SU-DHL-6 (cell line): Measurements from ENCODE around the gene SSRP1.

ENCODE experiments used
- CTCF ChIP-seq: fragments of 200-600 bp; sonication (generic); IDR thresholded peaks from one replicate; pipeline ENCODE4 v1.5.1; 2017; ENCODE audit warnings: antibody characterized with exemption, mild to moderate bottlenecking, low read length, moderate library complexity; ENCODE audit not compliant: insufficient read depth, poor library complexity, severe bottlenecking
- EZH2phosphoT487 ChIP-seq: fragments of 200-600 bp; sonication (generic), shearing (Covaris generic); conservative IDR thresholded peaks from 2 replicates; pipeline ENCODE4 v1.6.1; 2018; ENCODE audit warnings: mild to moderate bottlenecking, antibody characterized with exemption, low read length, moderate library complexity, mixed read lengths

GRCh38 chr11:57336111-57336666 is 497 bp upstream of the SSRP1 start:
- TF ChIP-seq CTCF (no peak), EZH2phosphoT487 (no peak)
